Pancreas (tissue), 10 donors: ENCODE results near the gene HOXA9. TPM values are rescaled to one million over a fixed set of nuclear protein-coding genes. Genes with fewer than 3 reads are reported as not detected.

Source experiments
- ATAC-seq, 4 donors: fragments of 200-7000 bp; cut with Tn5 transposase; one replicate each; pipeline versions ENCODE4 v1.8.0 to v1.9.1; 2020; ENCODE audit warnings: mild to moderate bottlenecking in 4 of 4, moderate library complexity in 4 of 4
- DNase-seq, 6 donors: peaks; one replicate each; pipeline ENCODE4 v3.0.0-alpha.2; 2020
- FAIRE-seq: peaks from 2 replicates; lab custom pipeline; 2012; peaks lifted over from hg19 to GRCh38; lab: Jason Lieb, UNC
- H3K27ac ChIP-seq, 4 donors: fragments of 200-600 bp; sonication (generic); 1 replicate in 3 of 4; 2 replicates in 1 of 4; pipeline versions ENCODE4 v1.5.0 to v1.8.0; 2020
- H3K27me3 ChIP-seq, 4 donors: fragments of 200-600 bp; one replicate each; pipeline ENCODE4 v1.8.0; 2021
- H3K36me3 ChIP-seq, 3 donors: fragments of 200-600 bp; sonication (generic) in 1 of 3; one replicate each; pipeline versions ENCODE4 v1.5.0 to v1.8.0; 2020 to 2021
- H3K4me1 ChIP-seq, 3 donors: fragments of 200-600 bp; one replicate each; pipeline ENCODE4 v1.8.0; 2021
- H3K4me3 ChIP-seq, 4 donors: fragments of 200-600 bp; sonication (generic) in 2 of 4; one replicate each; pipeline versions ENCODE4 v1.5.0 to v1.8.0; 2020 to 2021
- H3K9me3 ChIP-seq, 4 donors: fragments of 200-600 bp; one replicate each; pipeline ENCODE4 v1.8.0; 2021
- CTCF ChIP-seq, 4 donors: fragments of 200-600 bp; sonication (generic) in 3 of 4; IDR thresholded peaks; one replicate each; pipeline versions ENCODE4 v1.5.0 to v1.8.0; 2021; ENCODE audit warnings: antibody characterized with exemption in 4 of 4
- WGBS, 2 donors: extraction: QIAGEN DNeasy Blood & Tissue Kit; methylation state at CpG; one replicate each; pipeline ENCODE4 v1.1.7; 2013; 5-methylcytosine and 5-hydroxymethylcytosine counted together
- intact Hi-C, 3 donors: fragments of 100-400 bp; cut with DNase I; formaldehyde crosslinking; loops; one replicate each; pipeline versions ENCODE4 v1.11.1 to v1.14.2; 2022
- polyA plus RNA-seq, 2 donors: library from polyadenylated mRNA; stranded (reverse); fragments of 200-250 nt; gene quantifications; one replicate each; pipeline ENCODE4 v1.2.3, GENCODE V29; 2013
- total RNA-seq, 6 donors: library from RNA; stranded (reverse); fragmentation: NEBNext Ultra II Directional in 4 of 6; extraction: Animal tissue kit (Norgen Biotek cat#: 25700) in 4 of 6; gene quantifications; one replicate each; pipeline versions ENCODE4 v1.2.1 to v1.2.4, GENCODE V29; 2021 to 2023
- donor health status: healthy with polysubstance abuse.
- donor health status: DM: no; HTN: no; CAD: no; lungs with moderate emphysema.
- donor health status: DM: no; HTN: no; CAD: no.
- donor health status: control.
- donor health status: control.
- donor health status: Bipolar disorder and iron deficiency.
- donor health status: DM: yes; HTN: yes; CAD: no.
- donor health status: DM: no; HTN: no; CAD: no.
- donor health status: DM: no; HTN: no; CAD: no.
- donor health status: DM: yes; HTN: yes; CAD: no.

HOXA9 gene
- total and polyA plus RNA-seq, 8 donors, result 0.09 to 0.13 TPM; not detected in 6

- peak overlapping the region in 1 of 4 donors; percentile 8 for H3K27ac ChIP-seq
- FAIRE-seq (no peak), DNase-seq (no peak), ATAC-seq (no peak)
- H3K9me3 ChIP-seq, result no peaks in the 10 kb centered on the region
- no peaks in the 10 kb centered on the region for H3K36me3 ChIP-seq
- peaks cover 0 to 4% (median 3%) of the 10 kb centered on the region in 3 donors for H3K4me1 ChIP-seq
- H3K27me3 ChIP-seq, result peaks cover 2 to 78% (median 23%) of the 10 kb centered on the region in 4 donors
- intact Hi-C loops, result no loop called here
- 23 to 28% methylated on average over 15 of the region's 15 CpGs for WGBS, 2 donors
- no peak overlapping the region for H3K4me3 ChIP-seq
- TF ChIP-seq CTCF (IDR thresholded peaks at IDR 0.05), result no peak
Observed at GRCh38 chr7:27140126-27140857, 25.0 kb downstream of the HOXA9 start.

GRCh38 chr7:27139334-27140125 is 25.8 kb downstream of the HOXA9 start:
- TF ChIP-seq CTCF (IDR thresholded peaks at IDR 0.05), result no peak

GRCh38 chr7:27138985-27139333 is 26.4 kb downstream of the HOXA9 start:
- FAIRE-seq, result no peak
- H3K4me3 ChIP-seq, result no peak overlapping the region
- peaks cover 0 to 72% (median 19%) of the 10 kb centered on the region in 4 donors for H3K27me3 ChIP-seq

More at GRCh38 chr7:27139334-27140125, 25.8 kb downstream of the HOXA9 start:
- no peak overlapping the region for H3K4me3 ChIP-seq
- no peaks in the 10 kb centered on the region for H3K36me3 ChIP-seq
- no peak for FAIRE-seq
- H3K27ac ChIP-seq, result peak overlapping the region in 2 of 4 donors; percentile 8 to 9
- DNase-seq, result peak in 1 of 6 donors; percentile 56
- intact Hi-C loops, result no loop called here
- H3K27me3 ChIP-seq, result peaks cover 0 to 78% (median 21%) of the 10 kb centered on the region in 4 donors
- no peaks in the 10 kb centered on the region for H3K9me3 ChIP-seq
- peaks cover 0 to 4% (median 3%) of the 10 kb centered on the region in 3 donors for H3K4me1 ChIP-seq
- 12 to 15% methylated on average over 42 to 53 of the region's 53 CpGs for WGBS, 2 donors
- ATAC-seq, result no peak

GRCh38 chr7:27138472-27138871 is 26.9 kb downstream of the HOXA9 start:
- WGBS, 2 donors, result 48 to 65% methylated on average over 1 of the region's 1 CpG
- H3K9me3 ChIP-seq, result no peaks in the 10 kb centered on the region
- no peak overlapping the region for H3K4me3 ChIP-seq
- FAIRE-seq (no peak), DNase-seq (no peak), ATAC-seq (no peak)
- no peak for TF ChIP-seq CTCF (IDR thresholded peaks at IDR 0.05)
- peak overlapping the region in 1 of 4 donors; percentile 15 for H3K27ac ChIP-seq
- H3K36me3 ChIP-seq, result no peaks in the 10 kb centered on the region
- peaks cover 0 to 4% (median 0%) of the 10 kb centered on the region in 3 donors for H3K4me1 ChIP-seq
- intact Hi-C loops, result no loop called here
- peaks cover 3 to 71% (median 18%) of the 10 kb centered on the region in 4 donors for H3K27me3 ChIP-seq

More at GRCh38 chr7:27138985-27139333, 26.4 kb downstream of the HOXA9 start:
- 15 to 20% methylated on average over 11 of the region's 11 CpGs for WGBS, 2 donors
- ATAC-seq, result no peak
- Histone ChIP-seq H3K9me3 (no peaks in the 10 kb centered on the region), H3K36me3 (no peaks in the 10 kb centered on the region), H3K4me1 (peaks cover 0 to 4% (median 3%) of the 10 kb centered on the region in 3 donors), H3K27ac (peak overlapping the region in 2 of 4 donors; percentile 9 to 15)
- intact Hi-C loops, result no loop called here
- DNase-seq, result no peak
- no peak for TF ChIP-seq CTCF (IDR thresholded peaks at IDR 0.05)
